Activated B cell treated with CpG ODN at 0.5 μM for 24 hours (primary cell): ENCODE measurements around the gene PDE4B. TPM values are rescaled to one million over a fixed set of nuclear protein-coding genes. Genes with fewer than 3 reads are reported as not detected.

Experiments used
- ATAC-seq: fragments of 200-7000 bp; cut with Tn5 transposase; one replicate; pipeline ENCODE4 v1.10.0; 2021; ENCODE audit warnings: low read depth, mild to moderate bottlenecking, moderate library complexity
- CTCF ChIA-PET: fragments of 350-600 bp; sonication (Branson Sonifier 250); formaldehyde crosslinking; loops from one replicate; lab custom pipeline; 2021; ENCODE audit warnings: antibody characterized with exemption; lab: Charles Lee
- POLR2A ChIA-PET: fragments of 350-600 bp; sonication (Branson Sonifier 250); formaldehyde crosslinking; loops from one replicate; lab custom pipeline; 2021; ENCODE audit warnings: antibody characterized with exemption; lab: Charles Lee
- DNase-seq: peaks from one replicate; pipeline ENCODE4 v3.0.0; 2022
- H3K27ac Mint-ChIP-seq: one replicate; pipeline ENCODE4 v1.8.0; 2020; ENCODE audit warnings: mixed read lengths
- H3K27me3 Mint-ChIP-seq: one replicate; pipeline ENCODE4 v1.8.0; 2021; ENCODE audit warnings: mixed read lengths
- H3K36me3 Mint-ChIP-seq: one replicate; pipeline ENCODE4 v1.8.0; 2021; ENCODE audit warnings: low read depth, mixed read lengths
- H3K4me1 Mint-ChIP-seq: one replicate; pipeline ENCODE4 v1.8.0; 2021; ENCODE audit warnings: mixed read lengths
- H3K4me3 Mint-ChIP-seq: one replicate; pipeline ENCODE4 v1.8.0; 2020; ENCODE audit warnings: mild to moderate bottlenecking, mixed read lengths
- H3K9me3 Mint-ChIP-seq: one replicate; pipeline ENCODE4 v1.8.0; 2020; ENCODE audit warnings: mixed read lengths
- intact Hi-C: fragments of 100-400 bp; cut with micrococcal nuclease; formaldehyde crosslinking; loops from one replicate; pipeline ENCODE4 v1.15.1; 2024
- total RNA-seq: library from RNA; stranded (reverse); gene quantifications from 2 replicates; pipeline ENCODE4 v1.2.3, GENCODE V29; 2022
- TF ChIP-seq, protein P1 (sequence below): fragments of 200-600 bp; IDR thresholded peaks from one replicate; pipeline ENCODE4 v1.8.0; 2022; ENCODE audit warnings: antibody characterized with exemption, mild to moderate bottlenecking

Gene PDE4B
- total RNA-seq, 1 donor from 2014 or later: 84.1 TPM

DNA sequence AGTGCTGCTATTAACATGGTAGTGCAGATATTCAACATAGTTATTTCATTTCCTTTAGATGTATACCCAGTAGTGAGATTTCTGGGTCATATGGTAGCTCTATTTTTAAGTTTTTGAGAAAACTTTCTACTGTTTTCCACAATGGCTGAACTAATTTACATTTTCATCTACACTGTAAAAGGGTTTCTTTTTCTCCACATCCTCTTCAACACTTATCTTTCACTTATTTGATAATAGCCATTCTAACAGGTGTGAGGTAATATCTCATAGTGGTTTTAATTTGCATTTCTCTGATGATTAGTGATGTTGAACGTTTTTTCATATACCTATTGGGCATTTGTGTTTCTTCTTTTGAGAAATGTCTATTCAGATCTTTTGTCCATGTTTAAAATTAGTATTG is 149.8 kb downstream of the PDE4B start:
- H3K4me3 Mint-ChIP-seq: no peak overlapping the region
- no peak overlapping the region for H3K27ac Mint-ChIP-seq
- peaks cover 2% of the 10 kb centered on the region for H3K9me3 Mint-ChIP-seq
- DNase-seq (no peak), ATAC-seq (no peak)
- intact Hi-C loops: no loop called here
- no peaks in the 10 kb centered on the region for H3K4me1 Mint-ChIP-seq
- no peaks in the 10 kb centered on the region for H3K36me3 Mint-ChIP-seq
- TF ChIP-seq, protein P1, sequence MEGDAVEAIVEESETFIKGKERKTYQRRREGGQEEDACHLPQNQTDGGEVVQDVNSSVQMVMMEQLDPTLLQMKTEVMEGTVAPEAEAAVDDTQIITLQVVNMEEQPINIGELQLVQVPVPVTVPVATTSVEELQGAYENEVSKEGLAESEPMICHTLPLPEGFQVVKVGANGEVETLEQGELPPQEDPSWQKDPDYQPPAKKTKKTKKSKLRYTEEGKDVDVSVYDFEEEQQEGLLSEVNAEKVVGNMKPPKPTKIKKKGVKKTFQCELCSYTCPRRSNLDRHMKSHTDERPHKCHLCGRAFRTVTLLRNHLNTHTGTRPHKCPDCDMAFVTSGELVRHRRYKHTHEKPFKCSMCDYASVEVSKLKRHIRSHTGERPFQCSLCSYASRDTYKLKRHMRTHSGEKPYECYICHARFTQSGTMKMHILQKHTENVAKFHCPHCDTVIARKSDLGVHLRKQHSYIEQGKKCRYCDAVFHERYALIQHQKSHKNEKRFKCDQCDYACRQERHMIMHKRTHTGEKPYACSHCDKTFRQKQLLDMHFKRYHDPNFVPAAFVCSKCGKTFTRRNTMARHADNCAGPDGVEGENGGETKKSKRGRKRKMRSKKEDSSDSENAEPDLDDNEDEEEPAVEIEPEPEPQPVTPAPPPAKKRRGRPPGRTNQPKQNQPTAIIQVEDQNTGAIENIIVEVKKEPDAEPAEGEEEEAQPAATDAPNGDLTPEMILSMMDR: no peak
- H3K27me3 Mint-ChIP-seq: peaks cover 4% of the 10 kb centered on the region
- ChIA-PET CTCF (no interaction called here), POLR2A (no interaction called here)

- ChIA-PET CTCF (no interaction called here), POLR2A (no interaction called here)
- Mint-ChIP-seq H3K36me3 (no peaks in the 10 kb centered on the region), H3K27ac (no peak overlapping the region), H3K27me3 (peaks cover 5% of the 10 kb centered on the region), H3K4me3 (no peak overlapping the region), H3K4me1 (no peaks in the 10 kb centered on the region), H3K9me3 (peaks cover 2% of the 10 kb centered on the region)
- no peak for DNase-seq
- intact Hi-C loops: no loop called here
- TF ChIP-seq, protein P1: no peak
- ATAC-seq: no peak
These were observed 153.7 kb downstream of the PDE4B start for GRCh38 chr1:65946376-65946775.

- TF ChIP-seq, protein P1: no peak
- intact Hi-C loops: no loop called here
- ATAC-seq (no peak), DNase-seq (no peak)
- Mint-ChIP-seq H3K36me3 (no peaks in the 10 kb centered on the region), H3K9me3 (peaks cover 2% of the 10 kb centered on the region), H3K27me3 (peaks cover 5% of the 10 kb centered on the region), H3K4me1 (no peaks in the 10 kb centered on the region), H3K27ac (no peak overlapping the region), H3K4me3 (no peak overlapping the region)
- ChIA-PET POLR2A (no interaction called here), CTCF (no interaction called here)
These were observed 154.3 kb downstream of the PDE4B start for GRCh38 chr1:65946960-65947359.

DNA sequence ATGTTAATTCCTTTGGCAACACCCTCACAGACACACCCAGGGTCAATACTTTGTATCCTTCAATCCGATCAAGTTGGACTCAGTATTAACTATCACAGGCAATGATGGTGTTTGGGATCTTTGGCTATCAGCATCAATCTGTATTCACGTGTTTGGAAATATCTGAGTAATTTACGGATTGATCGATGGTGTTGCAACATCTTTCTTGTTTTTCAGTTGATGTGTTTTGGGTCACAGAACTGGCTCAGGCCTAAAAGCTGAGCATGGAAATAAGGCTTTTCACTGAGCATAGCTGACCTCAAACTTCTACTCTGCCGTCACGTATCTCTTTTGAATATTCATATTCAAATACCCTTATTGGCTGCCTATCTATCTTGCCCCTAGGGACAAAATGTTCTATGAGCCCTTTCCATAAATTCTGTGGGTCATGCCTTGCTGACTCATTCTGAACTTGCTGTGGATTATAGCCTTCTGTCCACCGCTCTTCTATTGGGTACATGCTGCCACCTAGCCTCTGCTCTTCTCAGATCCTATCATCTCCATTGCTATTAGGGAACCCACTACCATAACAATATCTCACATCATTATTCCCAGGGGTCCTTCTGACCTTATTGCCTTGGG is 156.0 kb downstream of the PDE4B start:
- no peak overlapping the region for H3K27ac Mint-ChIP-seq
- no peaks in the 10 kb centered on the region for H3K9me3 Mint-ChIP-seq
- H3K4me3 Mint-ChIP-seq: no peak overlapping the region
- no peaks in the 10 kb centered on the region for H3K4me1 Mint-ChIP-seq
- intact Hi-C loops: no loop called here
- CTCF ChIA-PET: no interaction called here
- DNase-seq: no peak
- POLR2A ChIA-PET: no interaction called here
- no peak for ATAC-seq
- H3K36me3 Mint-ChIP-seq: no peaks in the 10 kb centered on the region
- TF ChIP-seq, protein P1: no peak
- peaks cover 5% of the 10 kb centered on the region for H3K27me3 Mint-ChIP-seq

- intact Hi-C loops: no loop called here
- Mint-ChIP-seq H3K4me3 (no peak overlapping the region), H3K27me3 (peaks cover 5% of the 10 kb centered on the region), H3K27ac (no peak overlapping the region), H3K36me3 (no peaks in the 10 kb centered on the region), H3K9me3 (no peaks in the 10 kb centered on the region), H3K4me1 (no peaks in the 10 kb centered on the region)
- ATAC-seq (no peak), DNase-seq (no peak)
- CTCF ChIA-PET: no interaction called here
- POLR2A ChIA-PET: no interaction called here
- TF ChIP-seq, protein P1: no peak
These were observed 156.5 kb downstream of the PDE4B start for GRCh38 chr1:65949230-65949626.
